Measurements from ENCODE around the gene UBA5.
"Not testable (repeated sequence)": the region's sequence is repeated elsewhere in the genome, so short reads cannot be mapped to it uniquely, and the experiment has no call there.

The UBA5 gene

GRCh38 chr3:132660052-132660810, at the start of gene UBA5:
TSS of gene UBA5 (plus strand) at chr3:132660329. CDS start at chr3:132660538, 209 bp downstream.
- TF ChIP-seq CTCF (IDR thresholded peaks at IDR 0.05; ENCODE audit: insufficient read depth, low read length, poor library complexity, severe bottlenecking): no peak
- H3K36me3 ChIP-seq (ENCODE audit: control insufficient read depth, insufficient read depth, low read length): no peaks in the 10 kb centered on the region
- no peaks in the 10 kb centered on the region for H3K27me3 ChIP-seq (replicated peaks; ENCODE audit: control insufficient read depth, insufficient read depth, low read length)
- H3K4me3 ChIP-seq (replicated peaks; ENCODE audit: low read depth, low read length): peak within 1 kb of the TSS; percentile 95
- peak; percentile 87 for DNase-seq (ENCODE audit: extremely low read depth, insufficient read length)

GRCh38 chr3:132615301-132615700, 44.8 kb upstream of the UBA5 start:
- H3K36me3 ChIP-seq (ENCODE audit: control insufficient read depth, insufficient read depth, low read length); H3K27me3 ChIP-seq (replicated peaks; ENCODE audit: control insufficient read depth, insufficient read depth, low read length); H3K4me3 ChIP-seq (replicated peaks; ENCODE audit: low read depth, low read length); DNase-seq (ENCODE audit: extremely low read depth, insufficient read length): not testable (repeated sequence)

GRCh38 chr3:132615881-132616280, 44.2 kb upstream of the UBA5 start:
- TF ChIP-seq CTCF (IDR thresholded peaks at IDR 0.05; ENCODE audit: insufficient read depth, low read length, poor library complexity, severe bottlenecking): no peak
- H3K27me3 ChIP-seq (replicated peaks; ENCODE audit: control insufficient read depth, insufficient read depth, low read length): no peaks in the 10 kb centered on the region
- no peak overlapping the region for H3K4me3 ChIP-seq (replicated peaks; ENCODE audit: low read depth, low read length)
- H3K36me3 ChIP-seq (ENCODE audit: control insufficient read depth, insufficient read depth, low read length): no peaks in the 10 kb centered on the region; the same call in 1 of the 2 replicates
- no peak for DNase-seq (ENCODE audit: extremely low read depth, insufficient read length)

- no peak overlapping the region for H3K4me3 ChIP-seq (replicated peaks; ENCODE audit: low read depth, low read length)
- TF ChIP-seq CTCF (IDR thresholded peaks at IDR 0.05; ENCODE audit: insufficient read depth, low read length, poor library complexity, severe bottlenecking): no peak
- H3K36me3 ChIP-seq (ENCODE audit: control insufficient read depth, insufficient read depth, low read length): no peaks in the 10 kb centered on the region; the same call in 1 of the 2 replicates
- no peaks in the 10 kb centered on the region for H3K27me3 ChIP-seq (replicated peaks; ENCODE audit: control insufficient read depth, insufficient read depth, low read length)
- DNase-seq (ENCODE audit: extremely low read depth, insufficient read length): no peak
These were observed 43.3 kb upstream of the UBA5 start for GRCh38 chr3:132616780-132617179.

GRCh38 chr3:132622148-132622547, 38.0 kb upstream of the UBA5 start:
- Histone ChIP-seq H3K36me3 (ENCODE audit: control insufficient read depth, insufficient read depth, low read length) (peaks cover 2% of the 10 kb centered on the region), H3K27me3 (replicated peaks; ENCODE audit: control insufficient read depth, insufficient read depth, low read length) (no peaks in the 10 kb centered on the region), H3K4me3 (replicated peaks; ENCODE audit: low read depth, low read length) (no peak overlapping the region)
- no peak for TF ChIP-seq CTCF (IDR thresholded peaks at IDR 0.05; ENCODE audit: insufficient read depth, low read length, poor library complexity, severe bottlenecking)
- no peak for DNase-seq (ENCODE audit: extremely low read depth, insufficient read length)

- no peak for TF ChIP-seq CTCF (IDR thresholded peaks at IDR 0.05; ENCODE audit: insufficient read depth, low read length, poor library complexity, severe bottlenecking)
- Histone ChIP-seq H3K27me3 (replicated peaks; ENCODE audit: control insufficient read depth, insufficient read depth, low read length) (no peaks in the 10 kb centered on the region), H3K4me3 (replicated peaks; ENCODE audit: low read depth, low read length) (no peak overlapping the region), H3K36me3 (ENCODE audit: control insufficient read depth, insufficient read depth, low read length) (peaks cover 2% of the 10 kb centered on the region)
- DNase-seq (ENCODE audit: extremely low read depth, insufficient read length): no peak
These were observed 37.4 kb upstream of the UBA5 start for GRCh38 chr3:132622761-132623160.

Measured in GM06990 (cell line).